NOMO-1 treated with dmso at 0.1 percent for 144 hours (cell line): ENCODE data around the gene MTR.
A peak's percentile ranks its signal among the peaks of the same experiment; 100 is the strongest.
"Not testable (repeated sequence)": the region's sequence is repeated elsewhere in the genome, so short reads cannot be mapped to it uniquely, and the experiment has no call there.

Source experiments
- DNase-seq: peaks from one replicate; lab custom pipeline; 2025; ENCODE audit not compliant: unreplicated experiment; lab: John Stamatoyannopoulos, UW

Gene MTR

GRCh38 chr1:236895665-236896387 lies 100.7 kb downstream of the MTR start:
- no peak for DNase-seq

DNA sequence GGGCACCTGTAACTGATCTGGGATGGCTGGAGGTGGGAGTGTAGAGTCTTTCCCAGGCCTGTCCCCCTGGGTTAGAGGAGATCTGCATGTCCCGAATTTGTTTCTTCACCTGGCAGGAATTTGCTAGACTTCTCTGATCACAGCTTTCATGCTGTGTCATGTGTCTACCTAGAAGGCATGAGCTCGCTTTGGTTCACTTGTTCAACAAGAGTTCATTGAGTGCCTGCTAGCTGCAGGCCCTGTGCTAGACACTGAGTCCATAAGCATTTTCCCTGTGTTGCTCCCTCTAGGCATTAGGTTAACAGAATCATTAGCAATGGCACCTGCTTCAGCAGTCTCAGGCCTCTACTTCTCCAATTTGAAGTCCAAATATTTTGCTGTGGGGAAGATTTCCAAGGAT lies 101.6 kb downstream of the MTR start:
- no peak for DNase-seq

- peak; percentile 42 for DNase-seq
Observed at GRCh38 chr1:236904892-236905741, 110.0 kb downstream of the MTR start.

DNA sequence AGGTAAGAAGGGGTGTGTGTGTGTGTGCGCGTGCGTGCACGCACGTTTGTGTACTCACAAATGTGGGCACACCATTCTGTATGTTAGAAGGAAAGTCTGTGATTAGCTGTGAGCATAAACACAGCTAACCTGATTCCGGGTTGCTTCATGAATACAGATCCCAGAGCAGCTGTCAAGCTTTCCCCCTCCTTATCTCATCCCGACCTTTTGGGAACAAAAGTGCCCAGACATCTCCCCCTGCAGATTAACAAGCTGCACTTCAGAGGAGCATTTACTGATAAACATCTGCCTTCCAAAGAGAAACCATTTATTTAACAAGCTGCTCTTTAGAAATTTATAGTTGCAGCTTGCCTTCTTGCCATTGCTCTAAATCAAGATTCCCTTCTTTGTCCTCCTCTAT lies 112.1 kb downstream of the MTR start:
- no peak for DNase-seq

- no peak for DNase-seq
Observed at GRCh38 chr1:236908669-236909068, 113.6 kb downstream of the MTR start.

GRCh38 chr1:236911047-236911446 lies 116.0 kb downstream of the MTR start:
- DNase-seq, result not testable (repeated sequence)

DNA sequence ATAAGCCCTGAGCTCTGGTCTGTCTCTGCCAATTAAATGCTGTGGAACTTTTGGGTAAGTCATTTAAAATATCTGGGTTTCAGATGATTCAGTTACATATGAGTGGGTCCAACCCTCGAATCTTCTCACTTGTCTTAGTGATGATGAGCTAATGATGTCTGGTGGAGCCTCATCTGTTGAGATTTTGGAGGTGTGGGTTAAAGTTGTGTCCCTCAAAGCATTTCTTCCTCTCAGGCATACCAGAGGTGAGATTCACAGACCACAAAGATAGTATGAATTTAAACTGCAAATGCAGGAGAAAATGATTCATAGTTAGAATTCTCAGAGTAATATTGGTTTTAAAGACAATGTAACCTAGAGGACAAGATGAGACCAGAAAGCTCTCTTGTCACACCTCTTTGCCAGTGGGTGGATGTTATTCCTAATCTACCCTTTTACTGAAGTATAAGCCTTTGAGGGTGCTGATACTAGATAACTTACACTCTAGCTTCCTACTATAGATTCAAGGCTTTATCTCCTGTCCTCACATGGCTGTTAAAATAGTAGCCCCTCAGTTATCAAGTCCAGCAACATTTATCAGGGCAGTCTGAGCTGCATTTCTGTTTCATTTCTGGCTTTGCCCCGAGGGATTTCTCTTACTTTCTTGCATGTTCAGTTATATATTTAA lies 118.4 kb downstream of the MTR start:
- no peak for DNase-seq

GRCh38 chr1:236914375-236914774 lies 119.3 kb downstream of the MTR start:
- DNase-seq, result no peak

- no peak for DNase-seq
Observed at GRCh38 chr1:236916131-236916800, 121.2 kb downstream of the MTR start.

DNA sequence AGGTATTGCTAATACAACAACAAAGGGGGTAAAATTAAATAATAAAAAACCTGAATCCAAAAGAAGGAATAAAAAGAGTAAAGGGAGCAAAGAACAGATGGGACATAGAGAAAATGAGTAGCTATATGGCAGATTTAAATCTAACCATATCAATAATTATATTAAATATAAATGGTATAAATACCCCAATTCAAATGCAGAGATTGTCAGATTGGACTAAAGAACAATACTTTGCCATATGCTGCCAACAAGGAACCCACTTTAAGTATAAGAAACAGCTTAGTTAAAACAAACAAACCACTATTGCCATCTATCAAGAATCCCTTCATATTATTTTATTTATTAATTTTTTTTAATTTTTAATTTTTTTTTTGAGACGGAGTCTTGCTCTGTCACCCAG lies 122.4 kb downstream of the MTR start:
- DNase-seq, result no peak

- DNase-seq, result no peak
Observed at GRCh38 chr1:236920286-236920894, 125.3 kb downstream of the MTR start.

GRCh38 chr1:236921610-236922009 lies 126.5 kb downstream of the MTR start:
- DNase-seq, result no peak

DNA sequence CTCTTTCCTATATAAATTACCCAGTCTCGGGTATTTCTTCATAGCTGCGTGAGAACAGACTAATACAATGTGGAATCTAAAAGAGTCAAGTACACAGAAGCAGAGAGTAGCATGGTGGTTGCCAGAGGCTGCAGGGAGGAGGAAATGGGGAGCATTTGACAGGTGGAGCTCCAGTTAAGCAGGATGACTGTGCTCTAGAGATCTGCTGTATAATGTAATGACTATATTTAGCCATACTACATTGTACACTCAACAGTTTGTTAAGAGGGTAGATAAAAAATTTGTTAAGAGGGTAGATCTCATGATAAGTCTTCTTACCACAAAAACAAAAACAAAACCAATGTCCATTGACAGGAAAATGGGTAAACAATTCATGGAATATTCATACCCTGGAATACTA lies 127.1 kb downstream of the MTR start:
- no peak for DNase-seq

DNA sequence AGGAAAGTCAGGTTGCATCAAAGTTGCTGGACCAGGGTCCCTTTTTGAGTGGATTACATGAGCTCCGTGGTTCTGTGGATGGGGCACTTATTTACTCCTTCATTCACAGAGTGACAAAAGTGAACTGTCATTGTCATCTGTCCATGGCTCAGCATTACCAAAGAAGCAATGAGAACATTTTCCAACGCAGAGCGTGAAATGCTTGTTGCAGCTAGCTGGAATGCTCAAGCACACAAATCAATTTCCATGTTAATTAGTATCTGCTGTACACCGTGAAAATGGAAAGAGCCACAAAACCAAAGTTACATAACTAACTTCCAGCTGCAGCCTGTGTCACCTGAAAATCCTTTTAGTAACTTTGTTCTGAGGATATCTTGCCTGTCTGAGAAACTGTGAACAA lies 130.3 kb downstream of the MTR start:
- DNase-seq, result no peak

DNA sequence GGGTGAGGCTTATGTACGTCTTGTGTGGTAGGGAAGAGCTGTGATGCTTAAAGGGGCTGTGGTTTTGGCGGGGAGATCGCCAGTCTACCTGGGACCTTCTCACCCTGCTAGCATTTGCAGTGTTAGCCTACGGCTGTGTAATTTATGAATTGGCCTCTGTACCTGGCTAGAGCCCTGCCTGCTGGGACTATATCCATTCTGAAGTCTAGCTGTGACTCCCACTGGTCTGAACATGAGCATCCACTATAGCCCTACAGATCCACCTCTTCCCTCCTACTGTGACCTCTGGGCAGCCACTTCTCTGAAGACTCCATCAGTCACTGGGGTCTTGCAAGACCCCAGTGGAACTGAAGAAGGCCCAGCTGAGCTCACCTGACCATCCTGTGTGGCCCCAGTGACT lies 135.4 kb downstream of the MTR start:
- no peak for DNase-seq

DNA sequence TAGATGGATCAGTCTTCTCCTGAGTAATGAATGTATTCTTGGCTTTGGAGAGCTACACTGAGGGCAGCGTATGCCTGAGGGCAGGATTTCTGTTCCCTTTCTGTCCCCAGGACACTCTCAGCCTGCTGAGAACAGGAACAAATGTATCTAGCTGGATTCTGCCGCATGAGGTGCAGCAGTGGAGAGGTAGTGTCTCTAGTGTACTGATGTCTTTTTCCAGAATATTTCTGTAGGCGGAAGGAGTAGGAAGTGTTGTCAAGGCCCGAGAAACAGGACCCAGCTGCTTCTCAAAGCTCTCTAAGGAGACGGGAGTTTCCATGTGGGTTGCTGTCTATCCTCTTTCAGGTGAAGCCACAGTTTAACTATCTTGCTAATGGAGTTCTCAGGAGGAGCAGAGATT lies 143.7 kb downstream of the MTR start:
- DNase-seq, result no peak

GRCh38 chr1:236942431-236942830 lies 147.3 kb downstream of the MTR start:
- DNase-seq, result no peak

- no peak for DNase-seq
Observed at GRCh38 chr1:236944556-236944955, 149.5 kb downstream of the MTR start.

DNA sequence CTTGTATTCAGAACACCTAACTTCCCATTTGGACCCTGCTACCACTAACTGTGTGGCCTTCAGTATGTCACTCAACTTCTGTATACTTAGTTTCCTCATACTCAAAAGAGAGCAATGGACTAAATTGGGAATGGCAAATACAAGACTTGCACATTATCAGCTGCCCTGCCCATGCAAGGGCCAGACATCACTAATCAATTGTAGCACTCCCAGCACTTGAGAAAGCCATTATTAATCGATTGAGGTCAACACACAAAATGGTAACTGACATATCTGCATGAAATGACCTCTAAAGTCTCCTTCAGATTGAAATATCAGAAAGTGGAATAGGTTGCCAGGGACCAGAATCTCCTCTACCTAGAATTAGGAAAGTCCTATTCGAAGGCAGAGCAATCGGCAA lies 149.9 kb downstream of the MTR start:
- DNase-seq, result no peak

DNA sequence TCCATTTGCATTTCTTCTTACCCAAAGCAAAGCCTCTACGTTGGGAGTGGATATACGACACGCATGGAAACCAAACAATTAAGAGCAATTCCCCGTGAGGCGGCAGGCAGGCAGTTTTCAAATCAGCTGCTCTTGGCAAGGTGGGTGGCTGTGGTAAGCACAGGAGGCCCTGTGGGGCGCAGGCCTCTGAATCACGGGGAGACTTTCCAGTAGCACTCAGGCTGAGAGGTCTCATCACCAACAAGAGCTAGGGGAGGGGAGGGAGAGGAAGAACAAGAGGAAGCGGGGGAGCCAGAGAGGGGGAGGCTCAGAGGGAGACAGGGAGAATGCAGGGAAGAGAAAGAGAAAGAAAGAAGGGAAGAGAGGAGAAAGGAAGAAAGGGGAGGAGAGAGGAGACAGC lies 152.7 kb downstream of the MTR start:
- no peak for DNase-seq

GRCh38 chr1:236948381-236948780 lies 153.3 kb downstream of the MTR start:
- DNase-seq, result no peak
